ENCODE data around the gene PBX4.

GRCh38 chr19:19654441-19654840 lies 36.0 kb upstream of the PBX4 start:
- TF ChIP-seq, protein P1, sequence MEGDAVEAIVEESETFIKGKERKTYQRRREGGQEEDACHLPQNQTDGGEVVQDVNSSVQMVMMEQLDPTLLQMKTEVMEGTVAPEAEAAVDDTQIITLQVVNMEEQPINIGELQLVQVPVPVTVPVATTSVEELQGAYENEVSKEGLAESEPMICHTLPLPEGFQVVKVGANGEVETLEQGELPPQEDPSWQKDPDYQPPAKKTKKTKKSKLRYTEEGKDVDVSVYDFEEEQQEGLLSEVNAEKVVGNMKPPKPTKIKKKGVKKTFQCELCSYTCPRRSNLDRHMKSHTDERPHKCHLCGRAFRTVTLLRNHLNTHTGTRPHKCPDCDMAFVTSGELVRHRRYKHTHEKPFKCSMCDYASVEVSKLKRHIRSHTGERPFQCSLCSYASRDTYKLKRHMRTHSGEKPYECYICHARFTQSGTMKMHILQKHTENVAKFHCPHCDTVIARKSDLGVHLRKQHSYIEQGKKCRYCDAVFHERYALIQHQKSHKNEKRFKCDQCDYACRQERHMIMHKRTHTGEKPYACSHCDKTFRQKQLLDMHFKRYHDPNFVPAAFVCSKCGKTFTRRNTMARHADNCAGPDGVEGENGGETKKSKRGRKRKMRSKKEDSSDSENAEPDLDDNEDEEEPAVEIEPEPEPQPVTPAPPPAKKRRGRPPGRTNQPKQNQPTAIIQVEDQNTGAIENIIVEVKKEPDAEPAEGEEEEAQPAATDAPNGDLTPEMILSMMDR (IDR thresholded peaks at IDR 0.05): no peak
- TF ChIP-seq POLR2AphosphoS5 (IDR thresholded peaks at IDR 0.05): no peak
